Natural killer cell (primary cell): ENCODE results near the gene CSTF1. TPM values are rescaled to one million over a fixed set of nuclear protein-coding genes. Genes with fewer than 3 reads are reported as not detected.
A peak's percentile ranks its signal among the peaks of the same experiment; 100 is the strongest.

Experiments
- ATAC-seq, 3 donors: fragments of 150-1000 bp in 2 of 3; fragments of 200-7000 bp in 1 of 3; cut with Tn5 transposase; 1 replicate in 1 of 3; 2 replicates in 2 of 3; pipeline ENCODE4 v1.10.0; 2021; ENCODE audit warnings: mild to moderate bottlenecking in 2 of 3, moderate library complexity in 2 of 3
- DNase-seq, 2 donors: peaks; one replicate each; pipeline versions ENCODE4 v3.0.0 to v3.0.0-alpha.2; 2013 to 2021; ENCODE audit warnings: mixed read lengths in 1 of 2
- H3K27ac ChIP-seq: one replicate; pipeline ENCODE4 v1.5.1; 2013; ENCODE audit warnings: mild to moderate bottlenecking, low read length
- H3K27me3 ChIP-seq: one replicate; pipeline ENCODE4 v1.6.1; 2013; ENCODE audit warnings: low read length; ENCODE audit not compliant: control insufficient read depth, insufficient read depth
- H3K36me3 ChIP-seq: one replicate; pipeline ENCODE4 v1.6.1; 2013; ENCODE audit warnings: low read length; ENCODE audit not compliant: control insufficient read depth, insufficient read depth
- H3K4me1 ChIP-seq: one replicate; pipeline ENCODE4 v1.6.1; 2013; ENCODE audit warnings: low read length; ENCODE audit not compliant: control insufficient read depth, insufficient read depth
- H3K4me3 ChIP-seq: one replicate; pipeline ENCODE4 v1.5.1; 2013; ENCODE audit warnings: low read length
- H3K9me3 ChIP-seq: one replicate; pipeline ENCODE4 v1.6.1; 2013; ENCODE audit warnings: low read length; ENCODE audit not compliant: control insufficient read depth, insufficient read depth
- H3K27ac Mint-ChIP-seq, 2 donors: one replicate each; pipeline ENCODE4 v1.8.0; 2022; ENCODE audit warnings: mild to moderate bottlenecking in 2 of 2, mixed read lengths in 2 of 2, moderate library complexity in 1 of 2
- H3K27me3 Mint-ChIP-seq, 2 donors: one replicate each; pipeline ENCODE4 v1.8.0; 2022; ENCODE audit warnings: low read depth in 2 of 2, mixed read lengths in 2 of 2
- H3K36me3 Mint-ChIP-seq: one replicate; pipeline ENCODE4 v1.8.0; 2022; ENCODE audit warnings: mixed read lengths
- H3K4me1 Mint-ChIP-seq, 2 donors: one replicate each; pipeline ENCODE4 v1.8.0; 2022; ENCODE audit warnings: mixed read lengths in 2 of 2
- H3K4me3 Mint-ChIP-seq: one replicate; pipeline ENCODE4 v1.8.0; 2022; ENCODE audit warnings: mild to moderate bottlenecking, moderate library complexity, mixed read lengths
- H3K9me3 Mint-ChIP-seq, 2 donors: one replicate each; pipeline ENCODE4 v1.8.0; 2022; ENCODE audit warnings: mixed read lengths in 2 of 2
- WGBS: methylation state at CpG from one replicate; pipeline ENCODE4 v1.1.7; 2013; ENCODE audit warnings: missing lambda C conversion rate; ENCODE audit not compliant: insufficient coverage; 5-methylcytosine and 5-hydroxymethylcytosine counted together
- intact Hi-C: fragments of 100-400 bp; cut with micrococcal nuclease; formaldehyde crosslinking; loops from one replicate; pipeline ENCODE4 v1.14.2; 2022
- total RNA-seq, 4 donors: library from RNA; stranded (reverse); fragments of 120-200 nt in 1 of 4; gene quantifications; one replicate each; pipeline versions ENCODE4 v1.2.3 to v1.2.4, GENCODE V29; 2013 to 2022
- TF ChIP-seq, protein P1 (sequence below): fragments of 200-600 bp; IDR thresholded peaks from one replicate; pipeline ENCODE4 v1.8.0; 2022; ENCODE audit warnings: antibody characterized with exemption

CSTF1 gene
- total RNA-seq, 3 donors from 2014 or later (not counting 1 experiment from before 2014, with no cell fraction given), result 15.8 to 24.3 (median 18.5) TPM

DNA sequence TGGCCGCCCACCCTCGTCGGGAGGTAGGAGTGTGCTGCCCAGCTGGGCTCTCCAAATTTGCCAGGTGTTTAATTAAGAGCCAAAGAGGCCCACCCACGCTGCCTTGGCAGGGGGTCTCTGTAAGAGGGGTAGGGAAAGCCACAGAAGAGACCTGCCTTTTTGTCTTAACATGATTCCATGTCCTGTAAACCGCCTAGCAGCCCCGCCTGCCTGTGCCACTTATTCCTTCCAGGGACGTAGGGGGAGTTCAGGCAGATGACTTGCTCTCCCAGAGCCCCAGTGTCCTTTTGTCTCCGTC is 31.6 kb upstream of the CSTF1 start:
- ATAC-seq, result no peak
- Histone ChIP-seq H3K36me3 (no peaks in the 10 kb centered on the region), H3K27ac (no peak overlapping the region), H3K9me3 (no peaks in the 10 kb centered on the region), H3K27me3 (no peaks in the 10 kb centered on the region), H3K4me1 (peaks cover 16% of the 10 kb centered on the region), H3K4me3 (no peak overlapping the region)
- no peaks in the 10 kb centered on the region for H3K27me3 Mint-ChIP-seq
- H3K9me3 Mint-ChIP-seq, result no peaks in the 10 kb centered on the region
- intact Hi-C loops, result no loop called here
- H3K36me3 Mint-ChIP-seq, result no peaks in the 10 kb centered on the region
- H3K4me1 Mint-ChIP-seq, result peaks cover 7 to 18% of the 10 kb centered on the region in 2 donors
- TF ChIP-seq, protein P1, sequence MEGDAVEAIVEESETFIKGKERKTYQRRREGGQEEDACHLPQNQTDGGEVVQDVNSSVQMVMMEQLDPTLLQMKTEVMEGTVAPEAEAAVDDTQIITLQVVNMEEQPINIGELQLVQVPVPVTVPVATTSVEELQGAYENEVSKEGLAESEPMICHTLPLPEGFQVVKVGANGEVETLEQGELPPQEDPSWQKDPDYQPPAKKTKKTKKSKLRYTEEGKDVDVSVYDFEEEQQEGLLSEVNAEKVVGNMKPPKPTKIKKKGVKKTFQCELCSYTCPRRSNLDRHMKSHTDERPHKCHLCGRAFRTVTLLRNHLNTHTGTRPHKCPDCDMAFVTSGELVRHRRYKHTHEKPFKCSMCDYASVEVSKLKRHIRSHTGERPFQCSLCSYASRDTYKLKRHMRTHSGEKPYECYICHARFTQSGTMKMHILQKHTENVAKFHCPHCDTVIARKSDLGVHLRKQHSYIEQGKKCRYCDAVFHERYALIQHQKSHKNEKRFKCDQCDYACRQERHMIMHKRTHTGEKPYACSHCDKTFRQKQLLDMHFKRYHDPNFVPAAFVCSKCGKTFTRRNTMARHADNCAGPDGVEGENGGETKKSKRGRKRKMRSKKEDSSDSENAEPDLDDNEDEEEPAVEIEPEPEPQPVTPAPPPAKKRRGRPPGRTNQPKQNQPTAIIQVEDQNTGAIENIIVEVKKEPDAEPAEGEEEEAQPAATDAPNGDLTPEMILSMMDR, result no peak
- DNase-seq, result no peak
- H3K4me3 Mint-ChIP-seq, result peak overlapping the region; percentile 25
- H3K27ac Mint-ChIP-seq, result no peak overlapping the region
- WGBS, result 96% methylated on average over 8 of the region's 8 CpGs

GRCh38 chr20:56361900-56362299 is 30.5 kb upstream of the CSTF1 start:
- Mint-ChIP-seq H3K36me3 (no peaks in the 10 kb centered on the region), H3K27ac (no peak overlapping the region), H3K27me3 (no peaks in the 10 kb centered on the region), H3K9me3 (no peaks in the 10 kb centered on the region), H3K4me1 (peaks cover 7 to 18% of the 10 kb centered on the region in 2 donors), H3K4me3 (no peak overlapping the region)
- Histone ChIP-seq H3K9me3 (no peaks in the 10 kb centered on the region), H3K27ac (no peak overlapping the region), H3K4me1 (peaks cover 16% of the 10 kb centered on the region), H3K27me3 (no peaks in the 10 kb centered on the region), H3K4me3 (no peak overlapping the region), H3K36me3 (peaks cover 2% of the 10 kb centered on the region)
- TF ChIP-seq, protein P1, result no peak
- 100% methylated on average over 3 of the region's 8 CpGs for WGBS
- DNase-seq, result no peak
- ATAC-seq, result no peak
- intact Hi-C loops, result no loop called here

DNA sequence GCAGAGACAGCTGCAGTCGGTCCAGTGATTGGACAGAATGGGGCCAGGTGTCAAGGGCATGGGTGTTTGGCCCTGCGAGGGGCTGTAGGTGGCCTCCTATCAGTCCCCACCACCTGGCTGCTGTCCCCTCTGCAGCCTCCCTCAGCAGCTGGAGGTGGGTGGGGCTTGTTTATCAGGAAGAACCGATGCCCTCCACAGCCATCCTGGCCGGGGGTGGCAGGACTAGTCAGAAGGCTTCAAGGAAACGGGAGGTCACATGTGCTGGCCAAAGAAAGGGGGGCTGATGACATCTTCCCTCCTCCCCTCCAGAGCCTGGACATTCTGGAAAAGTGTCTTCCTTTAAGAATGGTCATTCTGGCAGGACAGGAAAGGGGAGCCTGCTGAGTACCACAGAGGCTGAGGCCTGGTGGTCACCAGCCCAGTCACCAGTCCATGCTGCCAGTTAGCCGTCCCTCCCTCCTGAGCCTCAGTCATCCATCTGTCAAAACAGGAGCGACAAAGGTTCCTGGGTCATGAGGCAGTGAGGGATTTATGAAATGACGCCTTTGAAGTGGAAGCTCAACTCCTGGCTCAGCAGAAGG is 29.5 kb upstream of the CSTF1 start:
- no peak for ATAC-seq
- Mint-ChIP-seq H3K27me3 (no peaks in the 10 kb centered on the region), H3K9me3 (no peaks in the 10 kb centered on the region), H3K27ac (no peak overlapping the region), H3K4me3 (no peak overlapping the region), H3K4me1 (peaks cover 7 to 18% of the 10 kb centered on the region in 2 donors), H3K36me3 (no peaks in the 10 kb centered on the region)
- Histone ChIP-seq H3K36me3 (peaks cover 2% of the 10 kb centered on the region), H3K27me3 (no peaks in the 10 kb centered on the region), H3K27ac (no peak overlapping the region), H3K4me1 (peaks cover 16% of the 10 kb centered on the region), H3K9me3 (no peaks in the 10 kb centered on the region), H3K4me3 (no peak overlapping the region)
- intact Hi-C loops, result no loop called here
- 43% methylated on average over 8 of the region's 8 CpGs for WGBS
- DNase-seq, result no peak
- TF ChIP-seq, protein P1, result no peak

DNA sequence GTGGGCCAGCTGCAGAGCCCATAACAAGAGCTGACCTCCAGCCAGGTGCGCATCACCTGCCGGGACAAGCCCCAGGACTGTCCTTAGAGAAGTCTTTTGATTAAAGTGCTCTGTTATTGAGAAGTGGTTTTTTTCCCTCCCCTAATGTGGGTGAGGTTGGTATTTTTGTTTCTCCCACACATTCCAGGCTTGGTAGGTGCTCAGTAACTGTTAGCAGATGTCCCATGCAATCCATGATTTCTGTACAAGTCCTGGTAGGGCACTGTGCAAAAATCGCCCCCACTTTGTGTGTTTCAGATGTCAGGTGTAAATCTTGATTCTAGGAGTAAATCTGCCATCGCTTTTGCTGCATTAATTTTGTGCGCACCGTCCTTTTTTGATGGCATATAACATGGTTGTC is 29.0 kb upstream of the CSTF1 start:
- DNase-seq (no peak), ATAC-seq (no peak)
- Histone ChIP-seq H3K27ac (no peak overlapping the region), H3K4me1 (peaks cover 14% of the 10 kb centered on the region), H3K36me3 (peaks cover 2% of the 10 kb centered on the region), H3K27me3 (no peaks in the 10 kb centered on the region), H3K4me3 (no peak overlapping the region), H3K9me3 (no peaks in the 10 kb centered on the region)
- Mint-ChIP-seq H3K4me3 (no peak overlapping the region), H3K9me3 (no peaks in the 10 kb centered on the region), H3K27me3 (no peaks in the 10 kb centered on the region), H3K27ac (no peak overlapping the region), H3K4me1 (peaks cover 7 to 18% of the 10 kb centered on the region in 2 donors), H3K36me3 (no peaks in the 10 kb centered on the region)
- WGBS, result 95% methylated on average over 6 of the region's 6 CpGs
- intact Hi-C loops, result no loop called here
- TF ChIP-seq, protein P1, result no peak
